Nephron (organoid): ENCODE results near the gene PCDH19.

Source experiments
- H3K27ac Mint-ChIP-seq, 3 experiments: 2 replicates each; pipeline ENCODE4 v1.8.0; 2020; ENCODE audit warnings: mixed read lengths in 3 of 3, mild to moderate bottlenecking in 2 of 3, moderate library complexity in 1 of 3
- H3K27me3 Mint-ChIP-seq: 2 replicates; pipeline ENCODE4 v1.8.0; 2021; ENCODE audit warnings: low read depth, mild to moderate bottlenecking, moderate library complexity, mixed read lengths
- H3K36me3 Mint-ChIP-seq: 2 replicates; pipeline ENCODE4 v1.8.0; 2020; ENCODE audit warnings: low read depth, mixed read lengths
- H3K4me1 Mint-ChIP-seq: 2 replicates; pipeline ENCODE4 v1.8.0; 2020; ENCODE audit warnings: mixed read lengths
- H3K4me3 Mint-ChIP-seq, 3 experiments: 2 replicates each; pipeline ENCODE4 v1.8.0; 2020; ENCODE audit warnings: mild to moderate bottlenecking in 3 of 3, mixed read lengths in 3 of 3, moderate library complexity in 2 of 3
- H3K9me3 Mint-ChIP-seq: 2 replicates; pipeline ENCODE4 v1.8.0; 2020; ENCODE audit warnings: mixed read lengths
- CTCF ChIP-seq, 3 experiments: fragments of 200-600 bp; sonication (generic); IDR thresholded peaks; one replicate each; pipeline ENCODE4 v1.5.0; 2021; ENCODE audit warnings: antibody characterized with exemption in 3 of 3; ENCODE audit not compliant: unreplicated experiment in 3 of 3

The PCDH19 gene

DNA sequence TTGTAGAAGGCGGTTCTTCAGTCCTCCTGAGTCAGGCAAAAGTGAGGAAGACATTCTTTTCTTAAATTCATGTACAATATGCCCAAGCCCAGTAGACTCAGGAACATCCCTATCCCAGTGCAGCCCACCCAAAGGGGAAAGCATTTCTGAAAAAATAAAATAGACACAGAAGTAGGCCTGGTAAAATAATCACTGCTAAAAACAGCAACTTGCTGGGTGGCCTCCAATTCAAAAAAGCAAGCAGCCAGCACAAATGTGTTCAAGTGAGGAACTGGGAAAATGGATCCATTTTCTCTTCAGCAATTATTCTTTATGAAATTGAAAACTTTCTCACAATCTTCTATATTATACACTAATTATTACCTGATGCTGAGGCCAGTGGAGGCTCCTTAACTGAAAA lies 165.4 kb downstream of the PCDH19 start:
- TF ChIP-seq CTCF (IDR thresholded peaks at IDR 0.05; ENCODE audit: unreplicated experiment in 3 of 3): no peak
- Mint-ChIP-seq H3K9me3 (peaks cover 3% of the 10 kb centered on the region), H3K4me1 (no peaks in the 10 kb centered on the region), H3K36me3 (no peaks in the 10 kb centered on the region), H3K4me3 (no peak overlapping the region), H3K27me3 (no peaks in the 10 kb centered on the region), H3K27ac (no peak overlapping the region)
